GM19099 (cell line): ENCODE results near the gene PCYOX1L.

Experiments used
- POLR2A ChIP-seq: IDR thresholded peaks from 3 replicates; pipeline ENCODE4 v1.6.1; 2011; ENCODE audit warnings: low read depth; ENCODE audit not compliant: insufficient read length; ENCODE audit errors: extremely low read depth

PCYOX1L gene

DNA sequence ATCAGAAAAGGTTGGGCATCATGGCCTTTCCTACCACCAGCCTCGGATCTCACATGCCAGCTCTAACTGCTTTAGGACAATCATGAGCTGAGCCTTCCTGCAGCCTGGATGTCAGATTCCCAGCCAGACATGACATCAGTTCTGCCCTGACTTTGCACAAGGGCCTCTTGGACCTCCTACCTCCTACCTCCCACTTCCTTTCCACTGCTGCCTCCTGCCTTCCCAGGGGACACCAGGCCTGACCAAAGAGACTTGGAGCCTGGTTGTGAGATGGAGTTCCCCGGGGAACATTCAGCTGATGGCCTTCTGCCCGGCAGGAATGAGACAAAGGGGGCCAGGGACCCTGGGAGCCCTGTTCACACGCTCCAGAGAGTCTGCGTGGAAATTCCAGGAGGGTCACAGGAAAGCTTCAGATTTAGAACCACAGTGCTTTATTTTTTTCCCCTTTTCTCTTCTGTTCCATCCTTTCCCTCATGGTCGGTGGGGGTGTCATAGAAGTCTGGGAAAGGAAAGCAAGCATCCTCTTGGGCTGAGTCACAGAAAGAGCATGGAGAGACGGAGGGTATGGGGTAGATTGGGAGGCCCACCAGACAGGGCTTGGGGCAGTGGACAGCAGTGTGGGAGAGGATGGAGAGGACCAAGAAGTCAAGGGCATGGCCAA, 56.7 kb downstream of the PCYOX1L start:
- TF ChIP-seq POLR2A = no peak

DNA sequence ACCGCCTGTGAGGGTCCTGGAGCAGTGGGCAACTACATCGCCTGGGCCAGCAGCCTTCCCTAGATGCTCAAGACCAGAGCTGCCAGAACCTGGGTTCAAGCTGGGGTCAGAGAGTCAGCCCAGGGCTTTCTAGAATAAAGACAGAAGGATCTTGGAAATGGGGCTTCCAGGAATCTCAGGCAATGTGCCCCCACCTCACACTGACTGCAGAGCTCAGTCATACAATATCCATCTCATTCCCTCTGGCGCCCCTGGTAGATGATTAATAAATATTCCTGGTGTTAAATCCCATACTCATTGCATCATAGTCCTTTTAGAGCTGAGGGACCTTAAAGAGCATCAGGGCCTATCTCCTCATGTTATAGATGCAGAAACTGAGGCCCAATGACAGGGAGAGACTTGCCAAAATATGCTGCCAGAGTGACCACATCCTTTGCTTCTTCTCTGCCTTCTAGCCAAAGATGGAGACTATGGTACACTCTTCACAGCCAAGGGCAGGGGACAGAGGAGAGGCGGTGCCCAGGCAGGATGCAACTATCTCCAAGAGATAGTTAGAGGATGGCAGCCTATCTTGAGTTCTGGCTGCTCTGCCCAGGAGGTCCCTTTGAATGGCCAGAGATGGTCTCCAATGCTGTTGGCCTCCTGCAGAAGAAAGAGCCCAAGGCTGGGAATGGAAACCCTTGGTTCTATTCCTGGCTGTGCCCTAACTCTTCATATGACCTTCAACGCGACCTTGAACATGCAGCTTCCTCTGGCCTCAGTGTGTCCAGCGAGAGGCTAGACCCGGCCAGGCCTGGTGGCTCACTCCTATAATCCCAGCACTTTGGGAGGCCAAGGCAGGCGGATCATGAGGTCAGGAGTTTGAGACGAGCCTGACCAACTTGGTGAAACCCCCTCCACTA, 57.5 kb downstream of the PCYOX1L start:
- TF ChIP-seq POLR2A = no peak

DNA sequence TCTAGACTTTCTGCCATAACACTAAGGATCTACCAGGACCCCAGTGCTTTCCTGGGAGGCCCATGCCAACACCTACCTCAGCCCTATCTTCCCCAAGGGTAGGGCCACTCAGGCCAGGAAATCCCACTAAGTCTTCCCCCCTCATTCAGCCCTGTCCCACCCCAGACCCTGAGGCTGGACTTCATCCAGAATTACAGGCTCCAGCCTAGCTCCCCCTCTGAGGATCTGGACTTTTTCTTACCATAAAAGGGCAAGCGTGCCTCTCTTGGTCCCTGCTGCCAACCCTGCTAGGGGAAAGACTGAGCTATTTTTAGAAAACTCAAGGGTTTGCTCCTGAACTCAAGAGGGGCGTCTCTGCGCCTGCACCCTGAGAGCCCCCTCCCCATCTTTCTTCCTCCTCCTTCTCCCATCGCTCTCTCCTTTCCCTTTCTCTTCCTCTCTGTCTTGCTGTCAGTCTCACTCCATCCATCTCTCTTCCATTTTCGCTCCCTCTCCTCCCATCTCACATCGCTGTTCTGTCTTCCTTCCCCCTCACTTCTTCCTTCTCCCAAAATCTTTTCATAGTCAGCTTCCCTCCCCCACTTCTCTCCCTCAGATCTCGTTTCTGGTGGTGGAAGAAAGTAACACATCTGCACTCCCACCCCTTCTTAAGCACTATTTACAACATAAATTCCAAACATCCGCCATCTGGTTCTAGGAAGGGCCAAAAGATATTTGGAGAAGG, 59.3 kb downstream of the PCYOX1L start:
- no peak for TF ChIP-seq POLR2A

GRCh38 chr5:149417711-149418368, 60.0 kb downstream of the PCYOX1L start:
- no peak for TF ChIP-seq POLR2A

DNA sequence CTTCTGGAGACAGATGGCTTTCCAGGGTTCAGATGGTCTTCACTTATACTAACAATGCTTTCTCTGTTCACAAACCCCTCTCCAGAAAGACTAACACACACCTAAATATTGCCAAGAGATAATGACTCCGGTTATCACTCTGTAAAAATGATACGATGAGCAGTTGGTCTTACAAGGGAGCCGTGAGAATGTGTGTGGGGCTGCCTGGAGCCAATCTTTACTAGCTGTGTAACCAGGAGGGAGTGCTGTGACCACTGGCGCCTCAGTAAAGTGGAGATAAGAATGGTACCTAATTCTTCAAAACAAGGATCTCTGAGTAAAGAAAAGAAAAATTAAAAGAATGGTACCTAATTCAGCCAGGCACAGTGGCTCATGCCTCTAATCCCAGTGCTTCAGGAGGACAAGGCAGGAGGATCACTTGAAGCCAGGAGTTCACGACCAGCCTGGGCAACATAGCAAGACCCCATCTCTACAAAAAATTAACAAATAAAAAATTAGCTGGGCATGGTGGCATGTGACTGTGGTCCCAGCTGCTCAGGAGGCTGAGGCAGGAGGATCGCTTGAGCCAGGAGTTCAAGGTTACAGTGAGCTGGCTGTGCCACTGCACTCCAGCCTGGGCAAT, 61.2 kb downstream of the PCYOX1L start:
- no peak for TF ChIP-seq POLR2A
